GM21576 (cell line): ENCODE data around the gene AQP2.

ENCODE experiments used
- ATAC-seq: cut with Tn5 transposase; IDR thresholded peaks from one replicate; pipeline ENCODE4 v1.9.1; 2021; ENCODE audit warnings: mild to moderate bottlenecking, moderate library complexity; ENCODE audit not compliant: unreplicated experiment

The AQP2 gene

DNA sequence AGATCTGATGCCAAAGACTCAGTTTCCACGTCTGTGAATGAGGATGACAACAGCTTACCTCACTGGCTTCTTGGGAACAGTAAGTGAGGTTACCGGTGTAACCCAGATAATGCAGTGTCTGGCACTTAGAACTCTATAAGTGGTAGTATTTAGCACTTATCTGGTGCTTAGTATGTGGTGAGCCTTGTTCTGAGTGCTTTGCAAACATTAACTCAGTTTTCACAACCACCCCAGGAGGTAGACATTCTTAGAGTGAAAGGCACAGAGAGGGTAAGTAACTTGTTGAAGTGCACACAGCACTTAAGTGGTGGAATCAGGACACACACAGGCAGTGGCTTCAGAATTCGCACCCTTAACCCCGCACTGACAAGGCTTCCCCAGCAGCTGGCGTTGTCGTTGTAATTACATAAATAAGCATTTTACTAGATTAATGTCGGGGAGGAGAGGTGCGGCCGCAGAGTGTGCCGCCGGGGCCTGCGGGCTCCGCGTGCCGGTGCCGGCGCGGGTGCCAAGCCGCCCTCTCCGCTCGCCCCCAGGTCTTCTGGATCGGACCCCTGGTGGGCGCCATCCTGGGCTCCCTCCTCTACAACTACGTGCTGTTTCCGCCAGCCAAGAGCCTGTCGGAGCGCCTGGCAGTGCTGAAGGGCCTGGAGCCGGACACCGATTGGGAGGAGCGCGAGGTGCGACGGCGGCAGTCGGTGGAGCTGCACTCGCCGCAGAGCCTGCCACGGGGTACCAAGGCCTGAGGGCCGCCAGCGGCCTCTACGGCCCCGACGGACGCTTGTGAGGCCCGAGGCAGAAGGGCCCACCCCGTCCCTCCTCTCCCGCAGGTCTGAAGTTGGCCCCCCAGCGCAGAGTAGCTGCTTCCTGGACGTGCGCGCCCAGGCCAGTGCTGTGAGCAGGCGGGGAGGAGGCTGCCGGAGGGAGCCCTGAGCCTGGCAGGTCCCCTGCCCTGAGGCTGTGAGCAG is 4.6 kb downstream of the AQP2 start:
- no peak for ATAC-seq

DNA sequence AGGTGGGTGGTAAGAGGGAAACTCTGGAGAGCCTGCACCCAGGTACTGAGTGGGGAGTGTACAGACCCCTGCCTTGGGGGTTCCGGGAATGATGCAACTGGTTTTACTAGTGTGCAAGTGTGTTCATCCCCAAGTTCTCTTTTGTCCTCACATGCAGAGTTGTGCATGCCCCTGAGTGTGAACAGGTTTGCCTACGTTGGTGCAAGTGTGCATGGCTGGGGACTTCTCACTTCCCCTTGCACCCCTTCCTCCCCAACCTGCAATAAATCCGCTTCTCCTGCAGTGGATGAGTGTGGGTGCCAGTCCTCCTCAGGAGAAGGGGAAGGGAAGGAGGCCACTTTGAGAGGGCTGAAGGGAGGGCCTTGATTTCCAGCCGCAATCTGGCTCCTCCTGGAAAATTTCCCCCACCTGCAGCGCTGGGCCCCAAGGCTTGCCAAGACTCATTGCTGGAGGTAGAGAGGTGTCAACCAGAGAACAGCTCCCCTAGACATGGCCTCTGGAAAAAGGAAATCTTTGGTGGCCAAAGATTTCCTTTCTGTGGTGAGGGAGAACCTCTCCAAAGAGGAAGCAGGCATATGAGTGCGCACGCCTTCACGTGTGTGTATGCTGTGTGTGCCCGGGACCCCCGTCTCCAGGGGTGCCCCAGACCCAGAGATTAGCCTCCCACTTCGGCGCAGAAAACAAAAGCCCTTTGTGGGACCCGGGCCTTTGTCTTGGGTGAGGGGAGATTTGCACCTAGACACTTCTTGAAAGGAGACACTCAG is 5.5 kb downstream of the AQP2 start:
- ATAC-seq, result no peak

DNA sequence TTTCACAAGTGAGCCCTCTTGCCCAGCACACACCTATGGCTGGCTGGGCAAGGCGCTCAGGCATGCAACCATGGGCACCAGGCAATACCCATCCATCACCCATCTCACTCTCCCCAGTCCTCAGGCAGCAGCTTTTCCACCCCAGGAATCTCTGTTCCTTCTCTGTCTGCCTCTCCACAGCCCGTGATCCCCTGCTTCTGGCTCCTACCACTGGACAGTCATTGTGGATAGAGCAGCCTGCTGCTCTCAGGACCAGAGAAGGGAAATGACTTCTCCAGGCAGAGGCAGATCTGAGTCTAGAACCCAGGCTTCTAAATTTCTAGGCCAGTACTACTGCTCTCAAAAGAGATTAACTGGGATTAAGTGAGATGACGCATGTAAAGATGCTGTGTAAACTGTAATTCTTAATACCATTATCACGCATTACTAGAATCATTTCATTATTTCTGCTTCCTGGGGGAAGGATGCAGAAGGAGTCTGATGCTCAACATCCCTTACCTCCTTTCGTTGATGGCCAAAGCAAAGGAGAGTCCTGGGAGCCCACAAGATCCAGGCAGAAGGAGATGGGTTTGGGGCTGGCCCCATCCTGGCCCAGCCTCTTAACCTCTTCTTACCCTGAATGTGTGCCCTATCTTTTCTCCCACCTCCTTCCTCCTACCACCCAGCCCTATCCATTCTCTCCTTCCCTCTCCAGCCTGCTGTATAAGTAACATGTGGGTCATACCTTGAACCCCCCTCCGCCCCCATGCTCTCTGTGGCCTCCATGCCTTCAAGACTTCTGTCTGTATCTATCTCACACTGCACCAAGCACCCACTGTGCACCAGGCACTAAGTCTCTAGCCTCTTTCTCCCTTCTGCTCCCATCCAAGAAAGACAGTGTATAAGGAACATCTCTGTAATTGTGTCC is 6.4 kb downstream of the AQP2 start:
- no peak for ATAC-seq

DNA sequence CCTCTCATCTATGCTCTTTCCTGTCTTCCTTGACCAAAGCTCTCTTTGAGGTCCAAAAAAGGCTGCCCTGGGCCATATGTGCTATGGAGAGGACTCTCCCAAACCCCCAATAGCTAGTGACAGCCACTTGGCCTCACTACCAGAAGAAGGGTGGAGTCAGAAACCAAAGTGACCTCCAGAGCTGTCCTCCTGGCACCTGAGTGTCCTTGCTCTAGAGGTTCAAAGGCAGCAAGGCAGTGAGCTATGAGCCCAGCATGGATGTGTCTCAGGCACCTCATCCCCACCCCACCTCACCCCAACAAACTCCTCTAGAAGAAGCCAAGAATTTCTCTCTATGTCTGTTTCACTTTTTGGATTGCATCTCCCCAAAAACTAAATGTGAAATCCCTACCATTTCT is 7.0 kb downstream of the AQP2 start:
- ATAC-seq, result no peak

DNA sequence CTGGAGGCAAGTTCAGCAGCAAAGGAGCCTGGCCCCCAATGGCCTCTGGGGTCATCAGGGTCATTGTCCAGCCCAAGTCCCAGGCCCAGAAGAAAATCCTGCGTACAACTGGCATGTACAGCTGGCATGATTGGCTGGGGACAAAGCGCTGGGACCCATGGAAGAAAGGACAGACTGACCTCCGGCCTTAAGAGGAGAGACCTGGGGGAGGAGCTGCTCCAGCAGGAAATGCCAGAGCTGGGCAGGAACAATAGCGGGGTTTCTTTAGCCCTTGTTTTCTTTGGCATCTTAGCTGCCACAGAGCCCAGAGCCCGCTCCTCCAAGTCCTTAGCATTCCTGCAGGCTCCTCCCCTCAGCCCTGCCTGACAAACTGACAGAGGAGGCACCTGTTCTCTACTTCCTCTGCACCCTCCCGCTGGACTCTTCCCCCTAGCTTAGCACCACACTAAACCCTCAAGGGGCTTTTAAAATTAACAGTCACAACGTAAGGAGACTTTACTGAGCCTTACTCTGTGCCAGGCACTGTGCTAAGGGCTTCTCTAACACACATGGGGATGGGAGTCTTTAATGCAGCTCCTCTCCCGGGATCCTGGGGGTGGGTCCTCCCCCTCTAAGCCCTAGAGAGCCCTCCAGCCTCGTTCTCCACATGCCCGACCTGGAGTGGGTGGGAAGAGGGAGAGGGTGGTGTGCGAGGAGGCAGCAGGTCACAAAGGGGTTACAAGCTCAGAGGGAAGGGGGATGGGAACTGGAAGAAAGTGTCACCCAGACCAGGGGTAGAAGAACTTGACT is 9.3 kb downstream of the AQP2 start:
- ATAC-seq, result no peak

DNA sequence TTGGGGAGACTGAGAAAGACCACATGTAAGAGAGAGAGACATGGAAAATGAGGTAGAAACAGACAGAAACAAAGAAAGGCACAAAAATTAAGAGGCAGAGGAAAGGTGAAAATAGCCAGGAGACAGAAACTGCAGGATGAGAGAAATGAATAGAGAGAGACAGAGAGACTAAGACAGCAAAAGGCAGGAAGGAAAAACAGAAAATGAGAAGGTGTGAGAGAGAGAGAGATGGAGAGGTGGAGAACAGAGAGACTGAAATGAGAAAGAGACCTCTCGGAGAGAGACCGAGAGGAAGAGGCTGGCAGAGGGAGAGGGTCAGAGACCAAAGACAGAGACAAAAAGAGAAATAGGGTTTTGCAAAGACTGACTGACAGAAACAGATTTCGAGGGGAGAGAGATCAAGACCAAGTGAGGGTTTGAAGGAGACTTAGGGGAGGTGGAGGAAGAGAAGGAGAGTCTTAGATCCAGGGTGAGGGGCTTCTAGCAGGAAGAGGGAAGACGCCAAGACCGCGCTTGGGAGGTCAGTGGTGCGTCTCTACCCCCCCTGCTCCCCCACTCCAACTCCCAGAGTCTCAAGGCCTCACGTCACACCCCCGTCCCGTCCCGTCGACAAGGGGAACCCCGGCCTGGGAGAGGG is 10.1 kb downstream of the AQP2 start:
- no peak for ATAC-seq

DNA sequence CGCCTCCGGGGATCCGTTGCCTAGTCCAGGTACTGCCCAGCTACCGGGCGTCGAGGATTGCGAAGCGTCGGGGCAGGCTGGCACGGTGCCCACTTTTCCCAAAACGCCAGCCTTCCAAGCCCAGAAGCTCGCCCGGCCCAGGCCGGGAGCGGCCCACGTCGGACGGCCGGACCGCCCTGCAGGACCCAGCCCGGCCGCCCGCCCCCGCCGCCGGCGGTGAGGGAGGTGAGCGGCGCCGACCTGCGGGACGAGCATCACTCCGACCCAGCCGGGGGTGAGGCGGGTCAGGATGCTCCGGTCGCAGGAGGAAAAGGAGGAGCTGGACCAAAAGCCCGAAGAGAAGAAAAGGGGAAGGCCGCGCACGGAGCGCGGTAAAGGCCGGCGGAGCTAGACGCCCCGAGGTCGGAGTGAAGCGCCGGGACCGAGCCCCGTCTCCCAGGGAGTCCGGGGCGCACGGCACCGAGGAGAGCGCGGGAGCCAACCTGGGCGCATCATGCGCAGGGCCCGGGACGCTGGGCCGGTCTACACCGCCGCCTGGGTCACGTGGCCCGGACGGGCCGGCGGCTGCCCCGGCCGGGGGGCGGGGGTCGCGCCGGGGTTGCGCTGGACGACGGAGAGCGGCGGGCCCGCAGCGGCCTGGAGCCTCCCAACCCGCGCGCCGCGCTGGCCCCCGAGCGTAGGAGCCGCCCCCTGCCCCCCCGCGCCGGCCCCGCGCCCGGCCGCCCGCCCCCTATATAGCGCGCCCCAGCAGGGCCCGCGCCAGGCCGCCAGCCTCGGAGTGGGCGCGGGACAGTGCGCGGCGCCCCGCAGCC is 10.8 kb downstream of the AQP2 start, which contains the start of gene AQP5:
Gene AQP5, plus strand, starts transcription at position 762 of the 812 bp plus-strand sequence. CDS start 146 bp downstream, outside the sequence.
- no peak for ATAC-seq

DNA sequence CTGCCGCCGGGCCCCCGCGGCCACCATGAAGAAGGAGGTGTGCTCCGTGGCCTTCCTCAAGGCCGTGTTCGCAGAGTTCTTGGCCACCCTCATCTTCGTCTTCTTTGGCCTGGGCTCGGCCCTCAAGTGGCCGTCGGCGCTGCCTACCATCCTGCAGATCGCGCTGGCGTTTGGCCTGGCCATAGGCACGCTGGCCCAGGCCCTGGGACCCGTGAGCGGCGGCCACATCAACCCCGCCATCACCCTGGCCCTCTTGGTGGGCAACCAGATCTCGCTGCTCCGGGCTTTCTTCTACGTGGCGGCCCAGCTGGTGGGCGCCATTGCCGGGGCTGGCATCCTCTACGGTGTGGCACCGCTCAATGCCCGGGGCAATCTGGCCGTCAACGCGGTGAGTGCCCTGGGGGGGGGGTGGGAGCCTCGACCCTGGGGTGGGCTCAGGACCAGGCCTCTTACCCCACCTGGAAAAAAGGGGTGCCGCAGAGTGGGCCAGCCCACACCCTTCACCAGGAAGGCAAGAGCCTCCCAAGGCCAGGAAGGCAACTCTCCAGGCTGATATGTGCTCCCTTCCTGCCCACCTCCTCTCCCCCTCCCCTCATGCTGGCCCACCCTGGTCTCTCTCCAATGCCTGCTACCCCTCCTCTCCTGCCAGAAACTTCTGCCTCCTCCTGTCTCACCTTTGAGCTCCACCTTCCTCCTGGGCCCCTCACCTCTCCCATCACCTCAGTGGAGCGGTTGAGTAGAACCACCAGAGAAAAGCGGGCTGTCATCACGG is 11.6 kb downstream of the AQP2 start:
- ATAC-seq, result no peak

DNA sequence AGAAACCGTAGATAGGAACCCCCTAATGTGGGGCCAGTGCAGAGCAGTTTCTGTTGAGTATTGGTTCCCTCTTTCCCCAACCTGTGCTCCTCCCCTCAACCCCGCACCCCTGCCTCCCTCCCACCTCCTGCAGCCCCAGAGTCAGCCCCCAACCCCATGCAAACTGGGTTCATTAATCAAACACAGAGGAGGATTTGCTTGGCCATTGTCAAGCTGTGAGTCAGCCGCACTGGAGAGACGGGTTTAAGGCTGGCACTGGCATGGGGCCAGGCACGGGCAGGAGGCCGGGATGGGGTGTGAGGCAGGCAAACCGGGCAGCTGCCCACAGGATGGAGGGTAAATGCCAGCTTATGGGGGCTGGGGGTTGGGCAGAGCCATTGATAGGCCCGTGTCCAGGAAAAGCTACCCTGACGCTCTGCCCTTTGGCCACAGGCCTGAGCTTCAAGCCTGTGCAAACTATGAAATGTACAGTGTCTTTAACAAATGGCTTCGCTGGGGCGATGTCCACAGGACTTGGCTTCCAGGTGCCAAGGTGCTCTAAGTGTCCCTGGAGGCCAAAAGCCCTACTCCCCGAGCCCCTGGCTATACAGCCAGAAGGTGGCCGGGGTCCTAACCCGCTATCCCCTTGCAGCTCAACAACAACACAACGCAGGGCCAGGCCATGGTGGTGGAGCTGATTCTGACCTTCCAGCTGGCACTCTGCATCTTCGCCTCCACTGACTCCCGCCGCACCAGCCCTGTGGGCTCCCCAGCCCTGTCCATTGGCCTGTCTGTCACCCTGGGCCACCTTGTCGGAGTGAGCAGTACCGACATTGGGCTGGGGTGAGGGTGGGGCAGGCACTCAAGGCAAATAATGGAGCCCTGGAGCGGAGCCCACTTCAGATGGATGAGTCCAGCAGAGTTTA is 12.6 kb downstream of the AQP2 start:
- no peak for ATAC-seq

DNA sequence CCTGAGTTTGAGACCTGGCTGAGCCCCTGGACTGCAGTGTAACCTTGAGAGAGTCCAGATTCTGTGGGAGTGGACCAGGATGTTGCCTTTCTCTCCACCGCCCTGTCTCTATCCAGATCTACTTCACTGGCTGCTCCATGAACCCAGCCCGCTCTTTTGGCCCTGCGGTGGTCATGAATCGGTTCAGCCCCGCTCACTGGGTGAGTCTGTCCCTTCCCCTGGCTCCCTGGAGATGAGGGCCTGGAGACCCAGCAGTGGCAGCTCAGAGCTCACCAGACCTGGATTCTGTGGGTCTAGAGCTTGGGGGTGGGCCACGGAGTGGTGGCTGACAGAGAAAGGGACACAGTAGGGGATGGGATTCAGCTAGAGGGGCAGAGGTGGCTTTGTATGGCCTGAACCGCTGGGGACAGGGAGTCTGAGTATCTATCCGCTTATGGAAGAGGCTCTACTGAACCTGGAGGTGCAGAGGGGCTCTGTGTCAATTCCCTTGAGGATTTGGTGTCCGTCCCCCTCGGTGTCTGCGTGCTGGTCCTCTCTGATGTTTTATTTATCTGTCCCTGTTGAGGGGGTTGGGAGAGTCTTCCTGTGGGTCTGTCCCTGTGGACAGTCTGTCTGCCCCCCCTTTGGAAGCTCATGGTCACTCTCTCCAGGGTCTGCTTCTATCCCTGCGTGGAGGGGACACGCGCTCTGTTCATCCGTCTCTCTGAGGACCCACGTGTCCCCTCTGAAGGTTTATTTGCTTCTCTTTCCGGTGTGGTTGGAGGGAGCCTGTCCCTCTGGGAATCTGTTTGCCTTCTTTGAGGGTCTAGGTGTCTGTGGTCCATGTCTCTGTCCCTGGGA is 13.7 kb downstream of the AQP2 start:
- no peak for ATAC-seq

DNA sequence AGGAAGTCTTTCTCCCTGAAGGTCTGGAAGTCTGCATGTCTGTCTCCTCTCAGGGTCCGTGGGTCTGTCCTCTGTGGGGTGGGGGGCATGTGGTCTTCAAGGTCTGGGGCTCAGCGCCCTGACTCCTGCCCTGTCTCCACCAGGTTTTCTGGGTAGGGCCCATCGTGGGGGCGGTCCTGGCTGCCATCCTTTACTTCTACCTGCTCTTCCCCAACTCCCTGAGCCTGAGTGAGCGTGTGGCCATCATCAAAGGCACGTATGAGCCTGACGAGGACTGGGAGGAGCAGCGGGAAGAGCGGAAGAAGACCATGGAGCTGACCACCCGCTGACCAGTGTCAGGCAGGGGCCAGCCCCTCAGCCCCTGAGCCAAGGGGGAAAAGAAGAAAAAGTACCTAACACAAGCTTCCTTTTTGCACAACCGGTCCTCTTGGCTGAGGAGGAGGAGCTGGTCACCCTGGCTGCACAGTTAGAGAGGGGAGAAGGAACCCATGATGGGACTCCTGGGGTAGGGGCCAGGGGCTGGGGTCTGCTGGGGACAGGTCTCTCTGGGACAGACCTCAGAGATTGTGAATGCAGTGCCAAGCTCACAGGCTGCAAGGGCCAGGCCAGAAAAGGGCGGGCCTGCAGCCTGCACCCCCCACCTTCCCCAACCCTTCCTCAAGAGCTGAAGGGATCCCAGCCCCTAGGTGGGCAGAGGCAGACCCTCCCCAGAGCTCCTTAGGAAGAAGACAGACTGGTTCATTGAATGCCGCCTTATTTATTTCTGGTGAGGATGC is 14.5 kb downstream of the AQP2 start:
- no peak for ATAC-seq

DNA sequence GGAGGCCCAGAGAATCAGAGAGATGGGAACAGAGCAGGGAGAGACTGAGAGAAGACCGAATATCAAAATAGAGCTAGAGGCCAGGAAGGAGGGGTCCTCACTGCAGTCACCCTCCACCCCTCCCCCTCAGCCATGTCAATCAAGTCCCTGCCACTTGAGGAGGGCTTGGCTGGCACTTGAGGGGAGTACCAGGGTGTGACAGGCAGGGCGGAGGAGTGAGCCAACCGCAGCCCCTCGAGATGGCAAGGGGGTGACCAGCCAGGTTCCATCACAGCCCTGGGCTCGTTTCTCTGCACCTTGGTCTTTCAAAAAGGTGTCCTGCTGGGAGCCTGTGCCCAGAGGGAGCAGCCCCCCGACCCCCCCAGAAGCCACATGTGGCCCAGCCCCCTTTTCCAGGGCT is 15.3 kb downstream of the AQP2 start:
- no peak for ATAC-seq

DNA sequence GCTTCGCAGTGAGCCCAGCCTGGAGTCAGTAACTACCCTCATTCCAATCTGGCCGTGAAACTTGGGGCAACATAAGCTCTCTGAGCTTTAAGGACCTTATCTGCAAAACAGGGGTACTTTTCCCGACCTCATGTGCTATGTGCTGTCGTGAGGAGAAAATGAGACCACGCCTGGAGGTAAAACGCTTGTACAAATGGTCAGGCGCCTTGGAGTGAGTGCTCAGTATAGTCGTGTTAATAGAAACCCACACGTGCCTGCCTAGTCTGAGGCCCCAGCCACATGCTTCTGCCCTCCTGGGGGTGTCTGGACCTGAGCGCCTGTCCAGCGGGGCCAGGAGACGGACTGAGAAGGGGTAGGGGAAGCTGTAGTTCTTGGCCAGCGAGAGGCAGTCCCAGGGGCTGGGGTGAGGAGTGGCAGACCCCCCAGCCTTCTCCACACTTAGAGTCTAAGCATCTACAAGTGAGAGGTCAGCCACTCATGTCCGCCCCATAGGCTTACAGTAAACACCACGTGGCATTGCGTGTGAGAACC is 16.0 kb downstream of the AQP2 start:
- ATAC-seq, result no peak

DNA sequence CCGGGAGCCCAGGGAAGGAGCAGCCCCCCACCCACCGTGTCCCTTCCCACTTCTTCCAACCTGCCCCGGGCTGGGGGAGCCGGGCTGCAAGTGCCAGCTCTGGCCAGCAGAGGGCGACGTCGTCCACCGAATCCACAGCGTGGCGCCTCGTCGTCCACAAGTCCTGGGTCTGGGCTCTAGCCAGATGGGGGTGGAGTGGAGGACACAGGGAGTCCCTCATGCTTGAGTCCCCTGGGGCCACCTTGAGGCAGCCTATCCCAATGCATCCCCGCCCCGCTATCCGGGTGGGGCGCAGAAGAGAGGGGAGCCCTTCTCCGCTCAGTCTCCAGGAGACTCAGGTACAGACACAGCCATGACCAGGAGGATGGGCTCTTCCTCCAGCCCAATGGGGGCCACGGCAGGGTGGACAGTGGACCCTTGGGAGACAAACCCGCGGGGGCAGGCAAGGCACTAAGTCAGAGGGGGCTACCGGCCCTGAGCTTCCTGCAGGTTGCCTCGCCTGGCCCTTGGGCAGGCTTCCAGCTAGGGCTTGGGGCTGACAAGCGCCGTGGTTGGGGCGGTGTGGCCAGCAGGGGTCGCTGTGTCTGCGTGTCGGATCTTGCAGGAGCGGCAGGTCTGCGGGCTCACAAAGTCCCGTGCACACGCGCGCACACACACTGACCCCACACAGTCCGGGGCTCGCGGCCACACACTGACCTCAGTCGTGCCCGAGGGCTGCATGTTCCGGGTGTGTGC is 16.7 kb downstream of the AQP2 start:
- peak; percentile 67 for ATAC-seq
